ENCODE measurements around the gene TMEM174. TPM values are rescaled to one million over a fixed set of nuclear protein-coding genes. Genes with fewer than 3 reads are reported as not detected.

Gene TMEM174
- total and polyA plus RNA-seq, 2 donors from 2014 or later = 1.1 to 59.0 TPM

- intact Hi-C loops (cut with DNase I) = no loop called here
- peak overlapping the region; percentile 32 to 40 for H3K27ac ChIP-seq (ENCODE audit: low read depth in 2 of 2, low read length in 2 of 2)
These were observed 17.4 kb upstream of the TMEM174 start for GRCh38 chr5:73155271-73156222.

GRCh38 chr5:73157414-73158303 lies 15.3 kb upstream of the TMEM174 start:
- no peak for FAIRE-seq
- H3K4me1 ChIP-seq (ENCODE audit: control insufficient read depth in 2 of 3, insufficient read depth in 2 of 3, low read depth in 1 of 3, low read length in 3 of 3) = peaks cover 0 to 28% (median 21%) of the 10 kb centered on the region in 3 donors

More at GRCh38 chr5:73155271-73156222, 17.4 kb upstream of the TMEM174 start:
- Histone ChIP-seq H3K9me3 (ENCODE audit: control insufficient read depth in 2 of 3, insufficient read depth in 1 of 3, low read length in 3 of 3) (no peaks in the 10 kb centered on the region), H3K4me3 (ENCODE audit: low read length in 3 of 3) (no peak overlapping the region), H3K4me1 (ENCODE audit: control insufficient read depth in 2 of 3, insufficient read depth in 2 of 3, low read depth in 1 of 3, low read length in 3 of 3) (peaks cover 0 to 48% (median 36%) of the 10 kb centered on the region in 3 donors), H3K9ac (ENCODE audit: low read length in 3 of 3) (no peak overlapping the region), H3K36me3 (ENCODE audit: control insufficient read depth in 2 of 3, insufficient read depth in 3 of 3, low read length in 3 of 3) (no peaks in the 10 kb centered on the region), H3K27me3 (ENCODE audit: control insufficient read depth, insufficient read depth, low read length) (no peaks in the 10 kb centered on the region)
- DNase-seq = no peak
- TF ChIP-seq CTCF (IDR thresholded peaks at IDR 0.05; ENCODE audit: borderline replicate concordance, extremely low read depth, insufficient read depth) = no peak
- FAIRE-seq = no peak

GRCh38 chr5:73158313-73158712 lies 14.7 kb upstream of the TMEM174 start:
- Histone ChIP-seq H3K9me3 (ENCODE audit: control insufficient read depth in 2 of 3, insufficient read depth in 1 of 3, low read length in 3 of 3) (no peaks in the 10 kb centered on the region), H3K9ac (ENCODE audit: low read length in 3 of 3) (peak overlapping the region in 1 of 3 donors; percentile 29), H3K4me1 (ENCODE audit: control insufficient read depth in 2 of 3, insufficient read depth in 2 of 3, low read depth in 1 of 3, low read length in 3 of 3) (peaks cover 0 to 31% (median 21%) of the 10 kb centered on the region in 3 donors), H3K27me3 (ENCODE audit: control insufficient read depth, insufficient read depth, low read length) (no peaks in the 10 kb centered on the region), H3K27ac (ENCODE audit: low read depth in 2 of 2, low read length in 2 of 2) (peak overlapping the region; percentile 80 to 83), H3K36me3 (ENCODE audit: control insufficient read depth in 2 of 3, insufficient read depth in 3 of 3, low read length in 3 of 3) (no peaks in the 10 kb centered on the region), H3K4me3 (ENCODE audit: low read length in 3 of 3) (no peak overlapping the region)
- TF ChIP-seq CTCF (IDR thresholded peaks at IDR 0.05; ENCODE audit: borderline replicate concordance, extremely low read depth, insufficient read depth) = no peak
- intact Hi-C loops (cut with DNase I) = no loop called here
- FAIRE-seq (peak; percentile 41), DNase-seq (peak in 4 of 5 donors; percentile 77 to 89 (median 84))

More at GRCh38 chr5:73157414-73158303, 15.3 kb upstream of the TMEM174 start:
- Histone ChIP-seq H3K27me3 (ENCODE audit: control insufficient read depth, insufficient read depth, low read length) (no peaks in the 10 kb centered on the region), H3K27ac (ENCODE audit: low read depth in 2 of 2, low read length in 2 of 2) (peak overlapping the region; percentile 80 to 83), H3K9me3 (ENCODE audit: control insufficient read depth in 2 of 3, insufficient read depth in 1 of 3, low read length in 3 of 3) (no peaks in the 10 kb centered on the region), H3K4me3 (ENCODE audit: low read length in 3 of 3) (no peak overlapping the region), H3K9ac (ENCODE audit: low read length in 3 of 3) (peak overlapping the region in 1 of 3 donors; percentile 14), H3K36me3 (ENCODE audit: control insufficient read depth in 2 of 3, insufficient read depth in 3 of 3, low read length in 3 of 3) (no peaks in the 10 kb centered on the region)
- intact Hi-C loops (cut with DNase I) = no loop called here
- DNase-seq = peak in 3 of 5 donors; percentile 63 to 77 (median 67)
- TF ChIP-seq CTCF (IDR thresholded peaks at IDR 0.05; ENCODE audit: borderline replicate concordance, extremely low read depth, insufficient read depth) = no peak

All from kidney (tissue), 14 donors.